Caco-2 (cell line): ENCODE measurements around the gene RLF. TPM values are rescaled to one million over a fixed set of nuclear protein-coding genes. Genes with fewer than 3 reads are reported as not detected.

Experiments
- BruUV-seq: library from RNA; stranded (reverse); fragments of 400-500 nt; replicated peaks from 2 replicates; lab custom pipeline; 2021; lab: Mats Ljungman, UMichigan
- CTCF ChIA-PET: fragments of 300-600 bp; sonication (Branson Sonifier 250); formaldehyde crosslinking; loops from one replicate; lab custom pipeline; 2022; ENCODE audit warnings: antibody characterized with exemption; lab: Charles Lee
- POLR2A ChIA-PET: fragments of 300-600 bp; sonication (Branson Sonifier 250); formaldehyde crosslinking; loops from one replicate; lab custom pipeline; 2022; ENCODE audit warnings: antibody characterized with exemption; lab: Charles Lee
- DNase-seq, 2 experiments: peaks; one replicate each; pipeline versions ENCODE4 v3.0.0 to v3.0.0-alpha.2; 2020 to 2022
- H3K27me3 ChIP-seq: replicated peaks from 2 replicates; pipeline ENCODE4 v1.6.0; 2011; ENCODE audit warnings: low read length; ENCODE audit not compliant: control insufficient read depth, insufficient read depth
- H3K36me3 ChIP-seq: 2 replicates; pipeline ENCODE4 v1.5.1; 2011; ENCODE audit warnings: low read length; ENCODE audit not compliant: control insufficient read depth, insufficient read depth
- H3K4me1 ChIP-seq: fragments of 250-450 bp; sonication (Bioruptor Pico); 2 replicates; pipeline ENCODE4 v1.5.1; 2020; ENCODE audit warnings: mild to moderate bottlenecking
- H3K4me3 ChIP-seq: 2 replicates; pipeline ENCODE4 v1.5.1; 2011; ENCODE audit warnings: low read depth, mild to moderate bottlenecking, control low read depth, low read length
- H3K9me3 ChIP-seq: fragments of 250-450 bp; sonication (Bioruptor Pico); 2 replicates; pipeline ENCODE4 v1.5.1; 2020; ENCODE audit warnings: mild to moderate bottlenecking, moderate library complexity
- H3K27ac Mint-ChIP-seq: one replicate; pipeline ENCODE4 v1.8.0; 2022; ENCODE audit warnings: mixed read lengths; ENCODE audit not compliant: unreplicated experiment
- H3K27me3 Mint-ChIP-seq: one replicate; pipeline ENCODE4 v1.8.0; 2022; ENCODE audit warnings: mixed read lengths; ENCODE audit not compliant: insufficient read depth, unreplicated experiment
- H3K36me3 Mint-ChIP-seq: one replicate; pipeline ENCODE4 v1.8.0; 2022; ENCODE audit warnings: mild to moderate bottlenecking, mixed read lengths; ENCODE audit not compliant: insufficient read depth, unreplicated experiment
- H3K4me1 Mint-ChIP-seq: one replicate; pipeline ENCODE4 v1.8.0; 2022; ENCODE audit warnings: low read depth, mixed read lengths; ENCODE audit not compliant: unreplicated experiment
- H3K4me3 Mint-ChIP-seq: one replicate; pipeline ENCODE4 v1.8.0; 2022; ENCODE audit warnings: mild to moderate bottlenecking, moderate library complexity, mixed read lengths; ENCODE audit not compliant: unreplicated experiment
- H3K9me3 Mint-ChIP-seq: one replicate; pipeline ENCODE4 v1.8.0; 2022; ENCODE audit warnings: mixed read lengths; ENCODE audit not compliant: unreplicated experiment
- intact Hi-C: fragments of 100-400 bp; cut with micrococcal nuclease; formaldehyde crosslinking; loops from one replicate; pipeline ENCODE4 v1.10.0; 2022; ENCODE audit not compliant: unreplicated experiment
- total RNA-seq: library from RNA; stranded (reverse); gene quantifications from 2 replicates; pipeline ENCODE4 v1.2.3, GENCODE V29; 2022
- TF ChIP-seq, protein P1 (sequence below), 2 experiments: fragments of 200-600 bp in 1 of 2; IDR thresholded peaks; 1 replicate in 1 of 2; 2 replicates in 1 of 2; pipeline versions ENCODE4 v1.5.1 to v1.8.0; 2011 to 2022; ENCODE audit warnings: antibody characterized with exemption in 1 of 2, control low read depth in 1 of 2, inconsistent platforms in 1 of 2, low read depth in 1 of 2, low read length in 1 of 2, mild to moderate bottlenecking in 1 of 2, moderate library complexity in 1 of 2; ENCODE audit not compliant: insufficient read depth in 1 of 2, severe bottlenecking in 1 of 2, unreplicated experiment in 1 of 2

The RLF gene
- total RNA-seq, 1 experiment from 2014 or later, result 11.6 TPM

DNA sequence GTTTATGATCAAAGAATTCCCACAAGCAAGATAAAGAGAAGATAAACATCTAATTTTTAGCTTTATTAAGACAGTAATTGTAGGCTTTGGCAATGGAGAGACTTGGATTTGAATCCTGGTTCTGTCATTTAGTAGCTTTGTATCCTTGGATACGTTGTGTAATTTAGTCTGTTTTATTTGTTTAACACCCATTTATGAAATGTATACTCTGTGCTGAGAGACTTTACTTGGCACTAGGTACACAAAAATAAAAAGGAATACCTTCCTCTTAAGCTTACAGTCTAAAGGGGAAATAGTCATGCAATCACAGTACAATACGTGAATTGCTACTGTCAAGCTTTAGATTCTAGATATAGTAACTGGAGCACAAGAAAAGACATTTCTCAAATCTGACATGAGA is 120.7 kb downstream of the RLF start:
- H3K9me3 ChIP-seq, result no peaks in the 10 kb centered on the region
- no peaks in the 10 kb centered on the region for H3K27me3 Mint-ChIP-seq
- H3K27me3 ChIP-seq, result no peaks in the 10 kb centered on the region
- intact Hi-C loops, result no loop called here
- TF ChIP-seq, protein P1, sequence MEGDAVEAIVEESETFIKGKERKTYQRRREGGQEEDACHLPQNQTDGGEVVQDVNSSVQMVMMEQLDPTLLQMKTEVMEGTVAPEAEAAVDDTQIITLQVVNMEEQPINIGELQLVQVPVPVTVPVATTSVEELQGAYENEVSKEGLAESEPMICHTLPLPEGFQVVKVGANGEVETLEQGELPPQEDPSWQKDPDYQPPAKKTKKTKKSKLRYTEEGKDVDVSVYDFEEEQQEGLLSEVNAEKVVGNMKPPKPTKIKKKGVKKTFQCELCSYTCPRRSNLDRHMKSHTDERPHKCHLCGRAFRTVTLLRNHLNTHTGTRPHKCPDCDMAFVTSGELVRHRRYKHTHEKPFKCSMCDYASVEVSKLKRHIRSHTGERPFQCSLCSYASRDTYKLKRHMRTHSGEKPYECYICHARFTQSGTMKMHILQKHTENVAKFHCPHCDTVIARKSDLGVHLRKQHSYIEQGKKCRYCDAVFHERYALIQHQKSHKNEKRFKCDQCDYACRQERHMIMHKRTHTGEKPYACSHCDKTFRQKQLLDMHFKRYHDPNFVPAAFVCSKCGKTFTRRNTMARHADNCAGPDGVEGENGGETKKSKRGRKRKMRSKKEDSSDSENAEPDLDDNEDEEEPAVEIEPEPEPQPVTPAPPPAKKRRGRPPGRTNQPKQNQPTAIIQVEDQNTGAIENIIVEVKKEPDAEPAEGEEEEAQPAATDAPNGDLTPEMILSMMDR (IDR thresholded peaks at IDR 0.05; ENCODE audit: insufficient read depth in 1 of 2, low read depth in 1 of 2, low read length in 1 of 2, severe bottlenecking in 1 of 2, unreplicated experiment in 1 of 2), result no peak
- BruUV-seq, result no TSS peak
- ChIA-PET POLR2A (no interaction called here), CTCF (no interaction called here)
- no peak overlapping the region for H3K4me3 Mint-ChIP-seq
- peaks cover 39% of the 10 kb centered on the region for H3K36me3 Mint-ChIP-seq
- H3K4me1 ChIP-seq, result no peaks in the 10 kb centered on the region
- H3K27ac Mint-ChIP-seq, result no peak overlapping the region
- no peak overlapping the region for H3K4me3 ChIP-seq
- DNase-seq, result no peak
- H3K4me1 Mint-ChIP-seq, result no peaks in the 10 kb centered on the region
- H3K36me3 ChIP-seq, result no peaks in the 10 kb centered on the region
- H3K9me3 Mint-ChIP-seq, result no peaks in the 10 kb centered on the region

Other genes starting within 250 kb of the RLF start
- 2.2 TPM in 2 replicates for gene MFSD2A, start 206.2 kb upstream of the RLF start, total RNA-seq
- 181 and 219 TPM in 2 replicates for gene CAP1, start 120.7 kb upstream of the RLF start, total RNA-seq
- gene PPT1, start 64.1 kb upstream of the RLF start, total RNA-seq, result 142 and 144 TPM in 2 replicates
- gene TMCO2, start 86.5 kb downstream of the RLF start, total RNA-seq, result not detected in 2 replicates
- 37.9 and 39.9 TPM in 2 replicates for gene ZMPSTE24, start 96.8 kb downstream of the RLF start, total RNA-seq
- 0.23 and 0.39 TPM in 2 replicates for gene COL9A2, start 155.9 kb downstream of the RLF start, total RNA-seq
- 6.8 and 7.5 TPM in 2 replicates for gene SMAP2, start 212.3 kb downstream of the RLF start, total RNA-seq